Measurements from ENCODE around the gene PRAMEF18.
"Not testable (repeated sequence)": the region's sequence is repeated elsewhere in the genome, so short reads cannot be mapped to it uniquely, and the experiment has no call there.

The PRAMEF18 gene

GRCh38 chr1:13225675-13226204 is at the start of gene PRAMEF18:
Gene PRAMEF18 (minus strand): TSS chr1:13226154. CDS start chr1:13226106, 48 bp downstream.
- H3K4me3 ChIP-seq (ENCODE audit: low read depth, low read length); DNase-seq (ENCODE audit: low read depth): not testable (repeated sequence)

DNA sequence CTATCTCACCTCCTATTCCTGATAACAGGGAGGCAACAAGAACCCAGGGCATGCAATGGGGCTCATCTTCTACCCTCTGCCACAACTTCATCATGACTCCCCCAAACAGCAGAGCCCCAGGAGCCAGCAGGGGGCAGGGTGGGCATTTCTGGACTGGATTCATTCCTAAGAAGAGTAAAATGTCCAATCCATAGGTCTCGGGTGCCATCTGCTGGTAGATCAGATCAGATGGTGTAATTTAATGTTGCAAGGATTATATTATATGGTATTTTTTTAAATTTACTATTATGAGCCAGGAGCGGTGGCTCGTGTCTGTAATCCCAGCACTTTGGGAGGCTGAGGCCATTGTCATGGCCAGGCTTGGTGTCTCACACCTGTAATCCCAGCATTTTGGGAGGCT is 39.2 kb upstream of the PRAMEF18 start:
- DNase-seq (ENCODE audit: low read depth); H3K4me3 ChIP-seq (ENCODE audit: low read depth, low read length): not testable (repeated sequence)

GRCh38 chr1:13253898-13254297 is 27.9 kb upstream of the PRAMEF18 start, which contains the start of gene PRAMEF5:
Gene PRAMEF5 (plus strand): TSS chr1:13254198. CDS start chr1:13259269, 5,071 bp downstream.
- not testable (repeated sequence) for DNase-seq (ENCODE audit: low read depth); H3K4me3 ChIP-seq (ENCODE audit: low read depth, low read length)

GRCh38 chr1:13247122-13247521 is 21.2 kb upstream of the PRAMEF18 start:
- not testable (repeated sequence) for DNase-seq (ENCODE audit: low read depth); H3K4me3 ChIP-seq (ENCODE audit: low read depth, low read length)

DNA sequence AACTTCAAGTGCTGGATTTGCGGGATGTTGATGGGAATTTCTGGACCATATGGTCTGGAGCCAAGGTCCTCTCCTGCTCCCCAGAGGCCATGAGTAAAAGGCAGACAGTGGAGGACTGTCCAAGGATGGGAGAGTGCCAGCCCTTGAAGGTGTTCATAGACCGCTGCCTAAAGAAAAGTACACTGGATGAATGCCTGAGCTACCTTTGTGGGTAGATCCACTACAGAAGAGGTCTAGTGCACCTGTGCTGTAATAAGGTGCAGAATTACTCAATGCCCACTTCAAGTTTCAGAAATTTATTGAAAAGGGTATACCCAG is 20.6 kb upstream of the PRAMEF18 start:
- not testable (repeated sequence) for H3K4me3 ChIP-seq (ENCODE audit: low read depth, low read length); DNase-seq (ENCODE audit: low read depth)

DNA sequence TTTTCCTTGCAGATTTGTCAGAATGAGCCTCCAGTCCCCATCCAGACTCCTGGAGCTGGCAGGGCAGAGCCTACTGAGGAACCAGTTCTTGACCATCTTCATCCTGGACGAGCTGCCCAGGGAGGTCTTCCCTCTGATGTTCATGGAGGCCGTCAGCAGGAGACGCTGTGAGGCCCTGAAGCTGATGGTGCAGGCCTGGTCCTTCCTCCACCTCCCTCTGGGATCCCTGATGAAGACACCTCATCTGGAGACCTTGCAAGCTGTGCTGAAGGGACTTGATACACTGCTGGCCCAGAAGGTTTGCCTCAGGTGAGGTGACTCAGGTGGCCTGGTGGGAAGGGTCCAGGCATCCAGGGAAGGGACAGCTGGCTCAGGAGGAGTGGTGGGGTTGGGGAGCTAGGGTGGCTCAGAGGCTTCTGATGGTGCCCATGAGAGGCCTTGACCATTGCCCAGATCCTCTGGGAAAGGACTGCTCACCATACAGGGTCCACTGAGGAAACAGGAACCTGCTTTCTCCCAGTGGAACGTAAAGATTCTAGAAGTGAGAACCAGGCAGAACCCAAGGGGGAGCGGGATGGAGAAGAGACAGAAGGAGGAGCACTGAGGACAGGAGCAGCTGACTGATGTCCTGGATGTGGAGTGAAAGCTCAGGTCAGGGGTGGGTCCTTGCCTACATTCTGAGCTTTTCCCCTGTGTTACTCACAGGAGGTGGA is 20.0 kb upstream of the PRAMEF18 start:
- DNase-seq (ENCODE audit: low read depth); H3K4me3 ChIP-seq (ENCODE audit: low read depth, low read length): not testable (repeated sequence)

GRCh38 chr1:13243536-13244263 is 17.7 kb upstream of the PRAMEF18 start:
- H3K4me3 ChIP-seq (ENCODE audit: low read depth, low read length); DNase-seq (ENCODE audit: low read depth): not testable (repeated sequence)

- not testable (repeated sequence) for DNase-seq (ENCODE audit: low read depth); H3K4me3 ChIP-seq (ENCODE audit: low read depth, low read length)
Observed at GRCh38 chr1:13239633-13240032, 13.7 kb upstream of the PRAMEF18 start.

- H3K4me3 ChIP-seq (ENCODE audit: low read depth, low read length); DNase-seq (ENCODE audit: low read depth): not testable (repeated sequence)
Observed at GRCh38 chr1:13237572-13237971, 11.6 kb upstream of the PRAMEF18 start.

DNA sequence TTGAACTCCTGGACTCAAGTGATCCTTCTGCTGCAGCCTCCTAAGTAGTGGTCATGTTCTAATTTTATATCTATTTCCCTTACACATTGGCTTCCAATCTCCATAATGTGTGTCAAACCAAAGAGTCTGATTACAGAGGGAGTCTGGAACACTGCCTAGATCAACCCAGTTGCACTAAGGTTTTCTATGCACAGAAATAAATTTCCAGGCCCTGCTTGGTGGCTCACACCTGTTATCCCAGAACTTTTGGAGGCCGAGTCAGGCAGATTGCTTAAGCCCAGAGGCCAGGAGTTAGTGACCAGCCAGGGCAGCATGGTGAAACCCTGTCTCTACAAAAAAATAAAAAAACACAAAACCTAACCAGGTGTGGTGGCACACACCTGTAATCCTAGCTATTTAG is 8.1 kb upstream of the PRAMEF18 start:
- not testable (repeated sequence) for DNase-seq (ENCODE audit: low read depth)

DNA sequence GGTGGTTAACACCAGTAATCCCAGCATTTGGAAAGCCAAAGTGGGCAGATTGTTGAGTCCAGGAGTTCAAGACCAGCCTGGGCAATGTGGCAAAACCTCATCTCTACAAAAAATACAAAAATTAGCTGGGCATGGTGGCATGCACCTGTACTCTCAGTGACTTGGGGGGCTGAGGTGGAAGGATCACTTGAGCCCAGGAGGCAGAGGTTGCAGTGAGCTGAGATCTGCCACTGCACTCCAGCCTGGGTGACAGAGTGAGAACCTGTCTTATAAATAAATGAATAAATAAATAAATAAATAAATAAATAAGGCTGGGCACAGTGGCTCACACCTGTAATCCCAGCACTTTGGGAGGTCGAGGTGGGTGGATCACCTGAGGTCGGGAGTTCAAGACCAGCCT is 6.1 kb upstream of the PRAMEF18 start:
- H3K4me3 ChIP-seq (ENCODE audit: low read depth, low read length); DNase-seq (ENCODE audit: low read depth): not testable (repeated sequence)

More for the DNA sequence above, 8.1 kb upstream of the PRAMEF18 start:
- H3K4me3 ChIP-seq (ENCODE audit: low read depth, low read length) = not testable (repeated sequence)

DNA sequence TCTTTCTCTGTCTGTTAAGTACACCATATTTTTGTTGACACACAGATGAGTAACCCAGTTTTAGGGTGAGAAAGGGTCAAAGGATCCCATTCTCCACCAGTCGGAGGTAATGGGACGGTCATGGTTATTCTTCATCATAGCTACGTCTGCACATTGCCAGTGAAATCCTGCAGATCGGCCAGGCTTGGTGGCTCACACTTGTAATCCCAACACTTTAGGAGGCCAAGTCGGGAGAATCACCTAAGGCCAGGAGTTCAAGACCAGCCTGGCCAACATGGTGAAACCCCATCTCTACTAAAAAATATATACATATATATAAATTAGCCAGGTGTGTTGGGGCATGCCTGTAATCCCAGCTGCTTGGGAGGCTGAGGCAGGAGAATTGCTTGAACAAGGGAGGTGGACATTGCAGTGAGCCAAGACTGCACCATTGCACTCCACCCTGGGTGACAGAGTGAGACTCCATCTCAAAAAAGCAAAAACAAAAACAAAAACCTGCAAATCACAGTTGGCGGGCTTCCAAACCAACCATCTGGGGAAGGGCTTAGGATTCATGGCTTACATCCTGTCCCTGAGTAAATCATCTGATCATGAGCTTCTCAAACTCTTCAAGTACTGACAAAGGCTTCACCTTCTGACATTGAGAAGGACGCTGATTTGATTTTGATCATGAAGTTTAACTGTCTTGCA is 5.3 kb upstream of the PRAMEF18 start:
- H3K4me3 ChIP-seq (ENCODE audit: low read depth, low read length) = not testable (repeated sequence)

DNA sequence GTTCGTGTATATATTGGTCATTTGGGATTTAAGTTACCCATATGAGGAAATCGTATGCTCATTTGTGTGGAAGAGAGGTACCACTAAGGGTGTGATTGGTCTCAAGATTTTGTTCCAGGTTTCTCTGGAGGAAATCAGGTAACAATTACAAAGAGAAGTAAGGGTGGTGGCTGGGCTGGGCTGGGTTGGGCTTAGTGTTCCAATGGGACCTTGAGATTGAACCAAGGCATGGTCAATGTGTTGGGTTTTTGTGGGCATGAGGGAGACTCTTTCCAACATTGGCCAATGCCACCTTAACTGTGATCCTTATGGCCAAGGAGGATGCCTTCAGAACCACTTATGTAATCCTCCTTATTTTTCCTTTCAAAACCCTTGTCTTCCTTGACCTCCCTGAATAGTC is 4.6 kb upstream of the PRAMEF18 start:
- DNase-seq (ENCODE audit: low read depth); H3K4me3 ChIP-seq (ENCODE audit: low read depth, low read length): not testable (repeated sequence)

More for the DNA sequence above, 5.3 kb upstream of the PRAMEF18 start:
- not testable (repeated sequence) for DNase-seq (ENCODE audit: low read depth)

- not testable (repeated sequence) for H3K4me3 ChIP-seq (ENCODE audit: low read depth, low read length); DNase-seq (ENCODE audit: low read depth)
Observed at GRCh38 chr1:13230096-13230495, 4.1 kb upstream of the PRAMEF18 start.
